Body of pancreas (tissue), 4 donors: Measurements from ENCODE around the gene APOH. TPM values are rescaled to one million over a fixed set of nuclear protein-coding genes. Genes with fewer than 3 reads are reported as not detected.

Experiments used
- ATAC-seq: fragments of 150-250 bp; one replicate; pipeline ENCODE4 v1.9.1; 2016
- DNase-seq, 4 donors: peaks; one replicate each; pipeline ENCODE4 v3.0.0-alpha.2; 2019
- H3K27ac ChIP-seq, 4 donors: fragments of 200-600 bp; sonication (generic); 1 replicate in 3 of 4; 2 replicates in 1 of 4; pipeline versions ENCODE4 v1.5.1 to v1.6.1; 2016 to 2019; ENCODE audit warnings: mild to moderate bottlenecking in 1 of 4, mixed read lengths in 1 of 4, moderate library complexity in 1 of 4
- H3K27me3 ChIP-seq, 2 donors: fragments of 200-600 bp; sonication (generic); one replicate each; pipeline ENCODE4 v1.6.0; 2016; ENCODE audit warnings: mild to moderate bottlenecking in 1 of 2
- H3K36me3 ChIP-seq, 2 donors: fragments of 200-600 bp; sonication (generic); replicated peaks in 1 of 2; 2 replicates each; pipeline ENCODE4 v1.5.1; 2016; ENCODE audit warnings: low read depth in 2 of 2; ENCODE audit not compliant: insufficient read depth in 1 of 2
- H3K4me1 ChIP-seq: fragments of 200-600 bp; sonication (generic); one replicate; pipeline ENCODE4 v1.6.0; 2016
- H3K4me3 ChIP-seq, 2 donors: fragments of 200-600 bp; sonication (generic); 1 replicate in 1 of 2; 2 replicates in 1 of 2; pipeline ENCODE4 v1.5.1; 2016 to 2019
- H3K9me3 ChIP-seq, 3 donors: fragments of 200-600 bp; sonication (generic); 1 replicate in 2 of 3; 2 replicates in 1 of 3; pipeline ENCODE4 v1.5.1; 2016
- POLR2A ChIP-seq, 3 donors: fragments of 450-650 bp; IDR thresholded peaks; one replicate each; pipeline ENCODE4 v1.6.1; 2016; ENCODE audit warnings: antibody characterized with exemption in 3 of 3, mild to moderate bottlenecking in 2 of 3
- WGBS, 2 donors: methylation state at CpG; one replicate each; pipeline ENCODE4 v1.1.5; 2017; 5-methylcytosine and 5-hydroxymethylcytosine counted together
- intact Hi-C: fragments of 100-400 bp; cut with DNase I; formaldehyde crosslinking; loops from one replicate; pipeline ENCODE4 v1.15.1; 2023
- total RNA-seq, 2 donors: library from RNA; depleted of rRNA; stranded (reverse); fragments of >200 nt; gene quantifications; one replicate each; pipeline ENCODE4 v1.1.0, GENCODE V29; 2016
- TF ChIP-seq, protein P1 (sequence below), 7 experiments: fragments of 450-650 bp in 4 of 7; fragments of 200-600 bp in 3 of 7; sonication (generic) in 3 of 7; IDR thresholded peaks; one replicate each; pipeline ENCODE4 v1.5.1; 2016 to 2019; ENCODE audit warnings: antibody characterized with exemption in 7 of 7

Gene APOH
- total RNA-seq, 2 donors from 2014 or later, result 5.4 to 22.1 TPM

GRCh38 chr17:66203274-66204015 lies 25.8 kb downstream of the APOH start:
- TF ChIP-seq, protein P1, sequence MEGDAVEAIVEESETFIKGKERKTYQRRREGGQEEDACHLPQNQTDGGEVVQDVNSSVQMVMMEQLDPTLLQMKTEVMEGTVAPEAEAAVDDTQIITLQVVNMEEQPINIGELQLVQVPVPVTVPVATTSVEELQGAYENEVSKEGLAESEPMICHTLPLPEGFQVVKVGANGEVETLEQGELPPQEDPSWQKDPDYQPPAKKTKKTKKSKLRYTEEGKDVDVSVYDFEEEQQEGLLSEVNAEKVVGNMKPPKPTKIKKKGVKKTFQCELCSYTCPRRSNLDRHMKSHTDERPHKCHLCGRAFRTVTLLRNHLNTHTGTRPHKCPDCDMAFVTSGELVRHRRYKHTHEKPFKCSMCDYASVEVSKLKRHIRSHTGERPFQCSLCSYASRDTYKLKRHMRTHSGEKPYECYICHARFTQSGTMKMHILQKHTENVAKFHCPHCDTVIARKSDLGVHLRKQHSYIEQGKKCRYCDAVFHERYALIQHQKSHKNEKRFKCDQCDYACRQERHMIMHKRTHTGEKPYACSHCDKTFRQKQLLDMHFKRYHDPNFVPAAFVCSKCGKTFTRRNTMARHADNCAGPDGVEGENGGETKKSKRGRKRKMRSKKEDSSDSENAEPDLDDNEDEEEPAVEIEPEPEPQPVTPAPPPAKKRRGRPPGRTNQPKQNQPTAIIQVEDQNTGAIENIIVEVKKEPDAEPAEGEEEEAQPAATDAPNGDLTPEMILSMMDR (IDR thresholded peaks at IDR 0.05), result no peak
- no peak for TF ChIP-seq POLR2A (IDR thresholded peaks at IDR 0.05)
- ATAC-seq (no peak), DNase-seq (no peak)
- Histone ChIP-seq H3K36me3 (no peaks in the 10 kb centered on the region), H3K27me3 (no peaks in the 10 kb centered on the region), H3K4me3 (no peak overlapping the region), H3K9me3 (no peaks in the 10 kb centered on the region), H3K27ac (no peak overlapping the region), H3K4me1 (no peaks in the 10 kb centered on the region)
- intact Hi-C loops, result no loop called here
- 84% methylated on average over 6 to 8 of the region's 8 CpGs for WGBS, 2 donors

DNA sequence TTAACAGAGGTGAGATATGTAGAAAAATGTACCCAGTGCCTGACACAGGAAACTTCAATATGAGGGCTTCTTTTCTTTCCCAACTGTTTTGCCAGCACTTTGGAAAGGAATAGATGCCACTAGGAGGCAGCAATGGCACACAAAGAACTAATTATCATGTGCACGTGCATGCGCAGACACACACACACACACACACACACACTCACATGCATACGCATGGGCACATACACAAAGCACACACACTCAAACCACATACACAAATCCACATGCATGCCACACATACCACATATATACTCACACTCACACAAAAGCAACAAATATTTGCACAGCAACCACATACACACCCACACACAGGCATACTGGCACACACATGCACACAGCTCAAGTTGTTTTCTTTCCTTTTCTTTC lies 28.5 kb downstream of the APOH start:
- ATAC-seq (peak; percentile 84), DNase-seq (peak; percentile 61 to 83 (median 68))
- peak overlapping the region in 1 of 4 donors; percentile 5 for H3K27ac ChIP-seq
- intact Hi-C loops, result no loop called here
- no peak for TF ChIP-seq POLR2A (IDR thresholded peaks at IDR 0.05)
- TF ChIP-seq, protein P1 (IDR thresholded peaks at IDR 0.05), result peak; percentile 41 to 98 (median 72)
- H3K4me1 ChIP-seq, result no peaks in the 10 kb centered on the region
- H3K36me3 ChIP-seq, result no peaks in the 10 kb centered on the region
- no peaks in the 10 kb centered on the region for H3K9me3 ChIP-seq
- H3K4me3 ChIP-seq, result no peak overlapping the region
- 0% methylated on average over 3 of the region's 3 CpGs for WGBS, 2 donors
- no peaks in the 10 kb centered on the region for H3K27me3 ChIP-seq

DNA sequence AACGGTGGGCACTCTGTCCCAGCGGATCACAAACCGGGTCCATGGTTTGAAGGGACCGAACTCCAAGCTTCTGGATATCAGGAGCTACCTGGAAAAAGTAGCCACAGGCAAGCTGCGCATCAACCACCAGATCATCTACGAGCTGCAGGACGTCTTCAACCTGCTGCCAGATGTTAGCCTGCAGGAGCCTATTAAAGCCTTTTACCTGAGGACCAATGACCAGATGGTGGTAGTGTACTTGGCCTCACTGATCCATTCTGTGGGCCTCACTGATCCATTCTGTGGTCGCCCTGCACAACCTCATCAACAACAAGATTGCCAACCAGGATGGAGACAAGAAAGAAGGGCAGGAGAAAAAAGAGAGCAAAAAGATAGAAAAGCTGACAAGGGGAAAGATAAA lies 31.0 kb downstream of the APOH start:
- H3K4me1 ChIP-seq, result no peaks in the 10 kb centered on the region
- 78 to 91% methylated on average over 6 to 8 of the region's 8 CpGs for WGBS, 2 donors
- ATAC-seq (no peak), DNase-seq (no peak)
- H3K27ac ChIP-seq, result no peak overlapping the region
- no peaks in the 10 kb centered on the region for H3K36me3 ChIP-seq
- intact Hi-C loops, result no loop called here
- H3K27me3 ChIP-seq, result no peaks in the 10 kb centered on the region
- no peaks in the 10 kb centered on the region for H3K9me3 ChIP-seq
- H3K4me3 ChIP-seq, result no peak overlapping the region
- TF ChIP-seq, protein P1 (IDR thresholded peaks at IDR 0.05), result no peak
- no peak for TF ChIP-seq POLR2A (IDR thresholded peaks at IDR 0.05)

DNA sequence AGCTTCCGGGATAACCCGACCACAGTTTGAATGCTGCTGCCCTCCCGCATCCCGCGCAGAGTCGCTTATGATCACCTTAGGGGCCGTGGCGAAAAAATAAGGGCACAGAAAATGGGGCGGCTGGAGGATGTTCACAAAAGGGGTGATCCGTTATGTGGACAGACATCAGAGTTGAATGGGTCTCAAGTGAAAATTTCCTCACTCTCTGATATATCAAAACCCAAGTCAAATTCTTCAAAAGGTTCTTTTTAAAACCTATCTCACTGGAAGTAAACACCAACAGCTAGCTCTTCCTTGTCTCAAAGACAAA lies 36.9 kb downstream of the APOH start:
- WGBS, 2 donors, result 3 to 4% methylated on average over 10 of the region's 10 CpGs
- no peaks in the 10 kb centered on the region for H3K27me3 ChIP-seq
- no peak for DNase-seq
- peak overlapping the region; percentile 74 to 94 for H3K4me3 ChIP-seq
- no peaks in the 10 kb centered on the region for H3K9me3 ChIP-seq
- peaks cover 17% of the 10 kb centered on the region for H3K4me1 ChIP-seq
- no peaks in the 10 kb centered on the region for H3K36me3 ChIP-seq
- intact Hi-C loops, result no loop called here
- H3K27ac ChIP-seq, result peak overlapping the region in 3 of 4 donors; percentile 77 to 83 (median 80)
- ATAC-seq, result no peak
- TF ChIP-seq POLR2A (IDR thresholded peaks at IDR 0.05), result no peak
- TF ChIP-seq, protein P1 (IDR thresholded peaks at IDR 0.05), result no peak
